ENCODE data around the gene NECTIN2. TPM values are rescaled to one million over a fixed set of nuclear protein-coding genes. Genes with fewer than 3 reads are reported as not detected.
A peak's percentile ranks its signal among the peaks of the same experiment; 100 is the strongest.
"Not testable (repeated sequence)": the region's sequence is repeated elsewhere in the genome, so short reads cannot be mapped to it uniquely, and the experiment has no call there.

Gene NECTIN2
- total RNA-seq, 1 experiment from 2014 or later: 176 TPM

DNA sequence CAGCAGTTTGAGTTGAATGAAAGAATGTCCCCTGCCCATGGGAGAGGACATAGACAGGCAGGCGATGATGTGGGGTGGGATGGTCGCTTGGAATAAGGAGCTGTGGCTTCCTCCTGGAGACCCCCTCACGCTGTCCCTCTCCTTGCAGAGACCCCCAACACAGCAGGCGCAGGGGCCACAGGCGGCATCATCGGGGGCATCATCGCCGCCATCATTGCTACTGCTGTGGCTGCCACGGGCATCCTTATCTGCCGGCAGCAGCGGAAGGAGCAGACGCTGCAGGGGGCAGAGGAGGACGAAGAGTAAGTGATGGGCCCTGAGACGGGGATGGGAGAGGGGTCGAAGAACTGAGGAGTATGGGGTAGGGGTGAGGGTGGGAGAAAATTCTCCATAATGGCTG, 36.0 kb downstream of the NECTIN2 start:
- H2BK15ac ChIP-seq (ENCODE audit: low read depth, low read length): no peak overlapping the region
- H3K23ac ChIP-seq (ENCODE audit: insufficient read length, low read depth, low read length): no peak overlapping the region
- H3K23me2 ChIP-seq (ENCODE audit: insufficient read length, low read depth, low read length, poor library complexity, severe bottlenecking): no peaks in the 10 kb centered on the region
- H3T11ph ChIP-seq (ENCODE audit: low read length): no peak overlapping the region
- no peak overlapping the region for H2BK20ac ChIP-seq (ENCODE audit: low read depth, low read length, poor library complexity, severe bottlenecking)
- H3K56ac ChIP-seq (ENCODE audit: insufficient read length, low read depth, low read length): no peak overlapping the region
- no peak overlapping the region for H4K91ac ChIP-seq (ENCODE audit: insufficient read length, low read depth, low read length)
- no peak overlapping the region for H2BK12ac ChIP-seq (ENCODE audit: insufficient read length, low read depth, low read length)
- H4K5ac ChIP-seq (ENCODE audit: insufficient read length, low read depth, low read length): no peak overlapping the region
- no peaks in the 10 kb centered on the region for H4K20me1 ChIP-seq (ENCODE audit: control insufficient read depth, insufficient read depth, insufficient read length)
- no peaks in the 10 kb centered on the region for H3K79me1 ChIP-seq (ENCODE audit: insufficient read depth, low read depth, low read length, poor library complexity, severe bottlenecking)
- H3K79me2 ChIP-seq (ENCODE audit: insufficient read depth, low read length): no peaks in the 10 kb centered on the region
- no peaks in the 10 kb centered on the region for H3K9me3 Mint-ChIP-seq
- no peak overlapping the region for H3K14ac ChIP-seq (ENCODE audit: insufficient read depth, low read length)
- no peak overlapping the region for H4K8ac ChIP-seq (replicated peaks; ENCODE audit: insufficient read length, low read depth, low read length)
- H3K4ac ChIP-seq (ENCODE audit: low read depth, low read length): no peak overlapping the region
- no peak overlapping the region for H2BK120ac ChIP-seq (ENCODE audit: low read depth, low read length, poor library complexity, severe bottlenecking)
- H3K4me3 Mint-ChIP-seq: no peak overlapping the region; a peak in 1 of 5 replicates
- H3K27me3 ChIP-seq (ENCODE audit: insufficient read depth, low read length): no peaks in the 10 kb centered on the region
- no peak overlapping the region for H2AFZ ChIP-seq (ENCODE audit: low read length)
- no peak overlapping the region for H3K27ac ChIP-seq (ENCODE audit: insufficient read length, low read depth, low read length)
- TF ChIP-seq, protein P1, sequence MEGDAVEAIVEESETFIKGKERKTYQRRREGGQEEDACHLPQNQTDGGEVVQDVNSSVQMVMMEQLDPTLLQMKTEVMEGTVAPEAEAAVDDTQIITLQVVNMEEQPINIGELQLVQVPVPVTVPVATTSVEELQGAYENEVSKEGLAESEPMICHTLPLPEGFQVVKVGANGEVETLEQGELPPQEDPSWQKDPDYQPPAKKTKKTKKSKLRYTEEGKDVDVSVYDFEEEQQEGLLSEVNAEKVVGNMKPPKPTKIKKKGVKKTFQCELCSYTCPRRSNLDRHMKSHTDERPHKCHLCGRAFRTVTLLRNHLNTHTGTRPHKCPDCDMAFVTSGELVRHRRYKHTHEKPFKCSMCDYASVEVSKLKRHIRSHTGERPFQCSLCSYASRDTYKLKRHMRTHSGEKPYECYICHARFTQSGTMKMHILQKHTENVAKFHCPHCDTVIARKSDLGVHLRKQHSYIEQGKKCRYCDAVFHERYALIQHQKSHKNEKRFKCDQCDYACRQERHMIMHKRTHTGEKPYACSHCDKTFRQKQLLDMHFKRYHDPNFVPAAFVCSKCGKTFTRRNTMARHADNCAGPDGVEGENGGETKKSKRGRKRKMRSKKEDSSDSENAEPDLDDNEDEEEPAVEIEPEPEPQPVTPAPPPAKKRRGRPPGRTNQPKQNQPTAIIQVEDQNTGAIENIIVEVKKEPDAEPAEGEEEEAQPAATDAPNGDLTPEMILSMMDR (conservative IDR thresholded peaks at IDR 0.05): no peak
- H2AK5ac ChIP-seq (ENCODE audit: insufficient read length, low read length): no peak overlapping the region
- H3K36me3 Mint-ChIP-seq (ENCODE audit: insufficient read depth in 1 of 3, low read depth in 3 of 3): peaks cover 21 to 64% (median 55%) of the 10 kb centered on the region in 3 experiments
- no peaks in the 10 kb centered on the region; the same call in 1 of the 2 replicates for H3K27me3 Mint-ChIP-seq (ENCODE audit: low read depth)
- H3K4me1 Mint-ChIP-seq: peaks cover 16 to 46% of the 10 kb centered on the region in 2 experiments
- no peaks in the 10 kb centered on the region for H3K4me1 ChIP-seq (ENCODE audit: insufficient read depth, low read length)
- H3K4me2 ChIP-seq (ENCODE audit: insufficient read depth, insufficient read length, low read length): no peak overlapping the region
- WGBS (ENCODE audit: extremely low coverage, insufficient read length, low lambda C conversion rate): no CpG with 5 or more reads among the region's 15 CpGs
- no peak overlapping the region for H3K9ac ChIP-seq (ENCODE audit: extremely low read depth, insufficient read length, low read length)
- no peak for DNase-seq
- H3K9me3 ChIP-seq (ENCODE audit: control insufficient read depth, low read depth, low read length): no peaks in the 10 kb centered on the region
- no peak overlapping the region for H2BK5ac ChIP-seq (ENCODE audit: insufficient read length, low read length)
- H3K18ac ChIP-seq (ENCODE audit: insufficient read length, low read depth, low read length): no peak overlapping the region
- H3K27ac Mint-ChIP-seq: peak overlapping the region in 2 of 3 experiments; percentile 35 to 89; a peak in 6 of 7 replicates

DNA sequence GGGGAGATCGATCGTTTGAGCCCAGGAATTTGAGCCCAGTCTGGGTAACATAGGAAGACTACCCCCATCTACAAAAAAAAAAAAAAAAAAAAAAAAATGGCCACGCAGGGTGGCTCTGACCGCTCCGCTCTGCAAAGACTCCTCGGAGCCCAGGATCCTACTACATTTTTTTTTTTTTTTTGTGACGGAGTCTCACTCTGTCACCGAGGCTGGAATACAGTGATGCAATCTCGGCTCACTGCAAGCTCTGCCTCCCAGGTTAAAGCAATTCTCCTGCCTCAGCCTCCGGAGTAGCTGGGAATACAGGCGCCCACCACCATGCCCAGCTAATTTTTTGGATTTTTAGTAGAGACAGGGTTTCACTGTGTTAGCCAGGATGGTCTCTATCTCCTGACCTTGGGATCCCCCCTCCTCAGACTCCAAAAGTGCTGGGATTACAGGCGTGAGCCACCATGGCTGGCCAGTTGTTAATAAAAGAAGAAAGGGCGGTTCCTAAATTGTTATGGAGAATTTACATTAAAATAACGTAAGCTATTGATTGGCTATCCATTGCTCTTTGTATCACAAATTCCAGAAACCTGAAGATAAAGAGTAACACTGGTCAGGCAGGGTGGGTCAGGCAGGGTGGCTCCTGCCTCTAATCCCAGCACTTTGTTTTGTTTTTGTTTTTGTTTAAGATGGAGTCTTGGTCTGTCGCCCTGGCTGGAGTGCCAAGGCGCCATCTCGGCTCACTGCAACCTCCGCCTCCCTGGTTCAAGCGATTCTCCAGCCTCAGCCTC, 36.7 kb downstream of the NECTIN2 start:
- Mint-ChIP-seq H3K27ac (peak overlapping the region; percentile 67 to 89 (median 79); a peak in 5 of 7 replicates), H3K36me3 (ENCODE audit: insufficient read depth in 1 of 3, low read depth in 3 of 3) (peaks cover 24 to 61% (median 54%) of the 10 kb centered on the region in 3 experiments), H3K4me1 (peaks cover 13 to 41% of the 10 kb centered on the region in 2 experiments)
- H3K18ac ChIP-seq (ENCODE audit: insufficient read length, low read depth, low read length); DNase-seq; H4K5ac ChIP-seq (ENCODE audit: insufficient read length, low read depth, low read length); H3K23me2 ChIP-seq (ENCODE audit: insufficient read length, low read depth, low read length, poor library complexity, severe bottlenecking); H2BK20ac ChIP-seq (ENCODE audit: low read depth, low read length, poor library complexity, severe bottlenecking); H4K91ac ChIP-seq (ENCODE audit: insufficient read length, low read depth, low read length); H3K9me3 Mint-ChIP-seq; H2AFZ ChIP-seq (ENCODE audit: low read length); H2BK120ac ChIP-seq (ENCODE audit: low read depth, low read length, poor library complexity, severe bottlenecking); H3K27ac ChIP-seq (ENCODE audit: insufficient read length, low read depth, low read length); H3K4me3 Mint-ChIP-seq; H4K8ac ChIP-seq (replicated peaks; ENCODE audit: insufficient read length, low read depth, low read length); H3K9me3 ChIP-seq (ENCODE audit: control insufficient read depth, low read depth, low read length); H3T11ph ChIP-seq (ENCODE audit: low read length); H3K79me1 ChIP-seq (ENCODE audit: insufficient read depth, low read depth, low read length, poor library complexity, severe bottlenecking); H4K20me1 ChIP-seq (ENCODE audit: control insufficient read depth, insufficient read depth, insufficient read length); H2BK5ac ChIP-seq (ENCODE audit: insufficient read length, low read length); H3K4me1 ChIP-seq (ENCODE audit: insufficient read depth, low read length); H3K9ac ChIP-seq (ENCODE audit: extremely low read depth, insufficient read length, low read length); H3K23ac ChIP-seq (ENCODE audit: insufficient read length, low read depth, low read length); H3K79me2 ChIP-seq (ENCODE audit: insufficient read depth, low read length); H2BK12ac ChIP-seq (ENCODE audit: insufficient read length, low read depth, low read length); H3K14ac ChIP-seq (ENCODE audit: insufficient read depth, low read length); H3K4me2 ChIP-seq (ENCODE audit: insufficient read depth, insufficient read length, low read length); H2AK5ac ChIP-seq (ENCODE audit: insufficient read length, low read length); H2BK15ac ChIP-seq (ENCODE audit: low read depth, low read length); H3K27me3 Mint-ChIP-seq (ENCODE audit: low read depth); H3K4ac ChIP-seq (ENCODE audit: low read depth, low read length); H3K56ac ChIP-seq (ENCODE audit: insufficient read length, low read depth, low read length); H3K27me3 ChIP-seq (ENCODE audit: insufficient read depth, low read length): not testable (repeated sequence)
- WGBS (ENCODE audit: extremely low coverage, insufficient read length, low lambda C conversion rate): no CpG with 5 or more reads among the region's 19 CpGs

Data from H9 (cell line).